GM19324 (cell line): ENCODE results near the gene BBS4.

Source experiments
- ATAC-seq: cut with Tn5 transposase; IDR thresholded peaks from one replicate; pipeline ENCODE4 v1.9.1; 2021; ENCODE audit warnings: mild to moderate bottlenecking, moderate library complexity; ENCODE audit not compliant: unreplicated experiment, low FRiP score

The BBS4 gene

GRCh38 chr15:72758182-72758581 is 72.2 kb downstream of the BBS4 start:
- ATAC-seq = no peak

GRCh38 chr15:72760590-72761260 is 74.7 kb downstream of the BBS4 start:
- ATAC-seq = no peak

GRCh38 chr15:72764656-72765055 is 78.6 kb downstream of the BBS4 start:
- ATAC-seq = no peak

- ATAC-seq = no peak
Observed at GRCh38 chr15:72766025-72766424, 80.0 kb downstream of the BBS4 start.

- ATAC-seq = no peak
Observed at GRCh38 chr15:72766780-72767179, 80.8 kb downstream of the BBS4 start.

GRCh38 chr15:72770673-72771328 is 84.8 kb downstream of the BBS4 start:
- no peak for ATAC-seq

- ATAC-seq = no peak
Observed at GRCh38 chr15:72771329-72771725, 85.3 kb downstream of the BBS4 start.

GRCh38 chr15:72774696-72775383 is 88.8 kb downstream of the BBS4 start:
- no peak for ATAC-seq

- no peak for ATAC-seq
Observed at GRCh38 chr15:72778796-72779195, 92.8 kb downstream of the BBS4 start.

GRCh38 chr15:72781631-72782030 is 95.6 kb downstream of the BBS4 start:
- ATAC-seq = no peak

GRCh38 chr15:72782274-72783003 is 96.4 kb downstream of the BBS4 start:
- no peak for ATAC-seq

GRCh38 chr15:72783004-72783639 is 97.1 kb downstream of the BBS4 start:
- peak; percentile 47 for ATAC-seq

GRCh38 chr15:72783640-72784455 is 97.8 kb downstream of the BBS4 start, which contains the start of gene ADPGK:
ADPGK (minus strand) TSS chr15:72783758; CDS start chr15:72783691, 67 bp downstream.
- ATAC-seq = peak; percentile 94

GRCh38 chr15:72784456-72784876 is 98.5 kb downstream of the BBS4 start:
- ATAC-seq = no peak

GRCh38 chr15:72785432-72785831 is 99.4 kb downstream of the BBS4 start:
- ATAC-seq = no peak

GRCh38 chr15:72785841-72786240 is 99.8 kb downstream of the BBS4 start:
- ATAC-seq = no peak

GRCh38 chr15:72786242-72786641 is 100.2 kb downstream of the BBS4 start:
- ATAC-seq = no peak

- no peak for ATAC-seq
Observed at GRCh38 chr15:72786676-72787345, 100.8 kb downstream of the BBS4 start.

GRCh38 chr15:72787526-72787925 is 101.5 kb downstream of the BBS4 start:
- no peak for ATAC-seq
